ENCODE data around the gene TMUB1. TPM values are rescaled to one million over a fixed set of nuclear protein-coding genes. Genes with fewer than 3 reads are reported as not detected.

Gene TMUB1
- total and polyA plus RNA-seq, 2 donors (not counting 3 experiments of a cell fraction or from before 2014, with no cell fraction given) = 41.3 to 45.3 TPM

GRCh38 chr7:151073990-151074389 is 9.3 kb downstream of the TMUB1 start:
- ChIA-PET POLR2A (no interaction called here), CTCF (interaction anchor here (1.0 to 1.2 kb wide), 2 partner anchors 61 to 111 kb away, joined by 3 to 4 read pairs; no protein-coding TSS in a partner anchor)
- Histone ChIP-seq H2AFZ (ENCODE audit: low read depth, low read length) (no peak overlapping the region), H4K20me1 (replicated peaks; ENCODE audit: control insufficient read depth, extremely low read depth, insufficient read depth, low read length) (no peaks in the 10 kb centered on the region), H3K9ac (replicated peaks; ENCODE audit: extremely low read depth, insufficient read depth, low read length) (no peak overlapping the region), H3K9me1 (replicated peaks; ENCODE audit: control insufficient read depth, extremely low read depth, insufficient read depth, low read length) (no peaks in the 10 kb centered on the region), H3K9me3 (replicated peaks; ENCODE audit: control insufficient read depth, insufficient read depth, low read length) (no peaks in the 10 kb centered on the region), H3K27ac (ENCODE audit: insufficient read depth, low read depth, low read length) (no peak overlapping the region), H3K4me1 (ENCODE audit: control insufficient read depth, extremely low read depth, insufficient read depth, low read length) (no peaks in the 10 kb centered on the region), H3K4me2 (ENCODE audit: insufficient read depth, low read length) (no peak overlapping the region), H3K79me2 (ENCODE audit: control insufficient read depth, insufficient read depth, low read length) (peaks cover 3% of the 10 kb centered on the region), H3K27me3 (ENCODE audit: control insufficient read depth in 2 of 2, insufficient read depth in 2 of 2, low read length in 2 of 2) (no peaks in the 10 kb centered on the region), H3K36me3 (ENCODE audit: control insufficient read depth in 2 of 2, extremely low read depth in 1 of 2, insufficient read depth in 2 of 2, low read length in 2 of 2) (peaks cover 9 to 55% of the 10 kb centered on the region in 2 experiments), H3K4me3 (replicated peaks in 1 of 3; ENCODE audit: insufficient read depth in 1 of 3, low read depth in 1 of 3, low read length in 3 of 3) (no peak overlapping the region)
- dilution Hi-C loops (cut with MboI; ENCODE audit: extremely low pct_ligation_motif_present, low sequenced_read_pairs) (no loop called here), intact Hi-C loops (cut with micrococcal nuclease) (no loop called here)
- no peak for TF ChIP-seq EZH2 (IDR thresholded peaks at IDR 0.05; ENCODE audit: borderline replicate concordance, low read depth, low read length, severe bottlenecking)
- no peak for TF ChIP-seq CTCF (IDR thresholded peaks at IDR 0.05; ENCODE audit: extremely low read depth in 1 of 2, insufficient read depth in 1 of 2, low read depth in 1 of 2, low read length in 2 of 2)
- no peak for TF ChIP-seq GATA2 (IDR thresholded peaks at IDR 0.05; ENCODE audit: insufficient read depth, insufficient read length, low read depth, low read length)
- no peak for TF ChIP-seq FOS (IDR thresholded peaks at IDR 0.05; ENCODE audit: borderline replicate concordance, insufficient read depth, low read length)
- no TSS peak for BruUV-seq (replicated peaks)
- FAIRE-seq = no peak
- DNase-seq (ENCODE audit: low read depth, low spot score) = no peak

Data from endothelial cell of umbilical vein (primary cell).